MM.1S (cell line): ENCODE results near the gene SMIM38.

Source experiments
- CTCF ChIP-seq: fragments of 300-600 bp; sonication (generic); IDR thresholded peaks from 2 replicates; pipeline ENCODE4 v1.5.1; 2016; ENCODE audit warnings: antibody characterized with exemption, low read length, mixed read lengths
- EZH2 ChIP-seq: fragments of 300-600 bp; sonication (generic); optimal IDR thresholded peaks from 2 replicates; pipeline ENCODE3; 2017; ENCODE audit warnings: low read depth, mild to moderate bottlenecking, antibody characterized with exemption, low read length, mixed read lengths

GRCh38 chr11:69202511-69203221 lies 46.9 kb downstream of the SMIM38 start:
- no peak for TF ChIP-seq CTCF
- TF ChIP-seq EZH2, result no peak
